GM23338 (cell line): ENCODE data around the gene ZNF286A. TPM values are rescaled to one million over a fixed set of nuclear protein-coding genes. Genes with fewer than 3 reads are reported as not detected.
"Not testable (repeated sequence)": the region's sequence is repeated elsewhere in the genome, so short reads cannot be mapped to it uniquely, and the experiment has no call there.

Experiments used
- ATAC-seq: fragments of 200-7000 bp; cut with Tn5 transposase; 3 replicates; pipeline ENCODE4 v1.9.1; 2020
- DNase-seq: peaks from one replicate; pipeline ENCODE4 v3.0.0-alpha.2; 2015; ENCODE audit warnings: low spot score
- H2AFZ ChIP-seq: fragments of 200-600 bp; sonication (generic); 2 replicates; pipeline ENCODE4 v1.8.0; 2016; ENCODE audit warnings: antibody characterized with exemption, mild to moderate bottlenecking, moderate library complexity
- H3F3A ChIP-seq: fragments of 200-600 bp; sonication (generic); replicated peaks from 2 replicates; pipeline ENCODE4 v1.8.0; 2017; ENCODE audit warnings: antibody characterized with exemption, mixed run types, low read depth
- H3K27ac ChIP-seq: fragments of 200-600 bp; sonication (generic); 2 replicates; pipeline ENCODE4 v1.6.1; 2016; ENCODE audit warnings: low read depth
- H3K27me3 ChIP-seq: fragments of 200-600 bp; sonication (generic); 2 replicates; pipeline ENCODE4 v1.8.0; 2016; ENCODE audit warnings: mild to moderate bottlenecking, mixed run types, moderate library complexity; ENCODE audit not compliant: insufficient read depth
- H3K36me3 ChIP-seq: fragments of 200-600 bp; sonication (generic); 2 replicates; pipeline ENCODE4 v1.8.0; 2016; ENCODE audit warnings: mild to moderate bottlenecking; ENCODE audit not compliant: insufficient read depth
- H3K4me1 ChIP-seq: fragments of 200-600 bp; sonication (generic); 2 replicates; pipeline ENCODE4 v1.8.0; 2016; ENCODE audit warnings: mild to moderate bottlenecking, moderate library complexity; ENCODE audit not compliant: insufficient read depth
- H3K4me2 ChIP-seq: fragments of 200-600 bp; sonication (generic); 2 replicates; pipeline ENCODE4 v1.7.1; 2017; ENCODE audit warnings: mixed run types
- H3K4me3 ChIP-seq: fragments of 200-600 bp; sonication (generic); 2 replicates; pipeline ENCODE4 v1.6.1; 2016; ENCODE audit warnings: mixed run types
- H3K79me2 ChIP-seq: fragments of 200-600 bp; sonication (generic); replicated peaks from 2 replicates; pipeline ENCODE4 v1.8.0; 2017; ENCODE audit warnings: mild to moderate bottlenecking; ENCODE audit not compliant: insufficient read depth
- H3K9me2 ChIP-seq: fragments of 200-600 bp; sonication (generic); 2 replicates; pipeline ENCODE4 v1.8.0; 2017; ENCODE audit not compliant: insufficient read depth
- H4K20me1 ChIP-seq: fragments of 200-600 bp; sonication (generic); replicated peaks from 2 replicates; pipeline ENCODE4 v1.8.0; 2017; ENCODE audit warnings: mild to moderate bottlenecking; ENCODE audit not compliant: insufficient read depth
- H3K27ac Mint-ChIP-seq: 2 replicates; pipeline ENCODE4 v1.8.0; 2020; ENCODE audit warnings: inconsistent platforms, mild to moderate bottlenecking, moderate library complexity, mixed read lengths
- H3K27me3 Mint-ChIP-seq: 3 replicates; pipeline ENCODE4 v1.8.0; 2022; ENCODE audit warnings: low read depth, mild to moderate bottlenecking, moderate library complexity, mixed read lengths, inconsistent platforms; ENCODE audit not compliant: insufficient read depth, poor library complexity
- H3K36me3 Mint-ChIP-seq: 3 replicates; pipeline ENCODE4 v1.8.0; 2021; ENCODE audit warnings: low read depth, mild to moderate bottlenecking, inconsistent platforms, moderate library complexity, mixed read lengths
- H3K4me1 Mint-ChIP-seq: 3 replicates; pipeline ENCODE4 v1.8.0; 2020; ENCODE audit warnings: mild to moderate bottlenecking, inconsistent platforms, mixed read lengths
- H3K4me3 Mint-ChIP-seq: 3 replicates; pipeline ENCODE4 v1.8.0; 2021; ENCODE audit warnings: moderate library complexity, mild to moderate bottlenecking, inconsistent platforms, mixed read lengths
- H3K9me3 Mint-ChIP-seq: 3 replicates; pipeline ENCODE4 v1.8.0; 2020; ENCODE audit warnings: moderate library complexity, mild to moderate bottlenecking, inconsistent platforms, mixed read lengths
- ETS1 ChIP-seq: IDR thresholded peaks from 2 replicates; pipeline ENCODE4 v1.6.1; 2016; ENCODE audit warnings: antibody characterized with exemption
- JUNB ChIP-seq: IDR thresholded peaks from one replicate; pipeline ENCODE4 v1.6.1; 2016; ENCODE audit warnings: antibody characterized with exemption; ENCODE audit not compliant: unreplicated experiment
- POLR2AphosphoS5 ChIP-seq: IDR thresholded peaks from 2 replicates; pipeline ENCODE4 v1.6.1; 2016; ENCODE audit warnings: antibody characterized with exemption, low read depth
- STAT1 ChIP-seq: IDR thresholded peaks from one replicate; pipeline ENCODE4 v1.6.1; 2016; ENCODE audit warnings: antibody characterized with exemption; ENCODE audit not compliant: unreplicated experiment
- ZNF462 ChIP-seq: fragments of 250-450 bp; sonication (Bioruptor Pico); IDR thresholded peaks from 2 replicates; pipeline ENCODE4 v1.5.0; 2020; ENCODE audit warnings: mild to moderate bottlenecking, moderate library complexity
- long read RNA-seq: library from polyadenylated mRNA; unstranded; transcript quantifications from one replicate; pipeline ENCODE4 v2.0.0, GENCODE V29; 2020; ENCODE audit not compliant: unreplicated experiment
- polyA plus RNA-seq: library from polyadenylated mRNA; unstranded; fragments of >200 nt; fragmentation: Nextera tagmentation; extraction: Ambion mirVana; gene quantifications from 2 replicates; pipeline ENCODE4 v1.2.1, GENCODE V29; 2016
- total RNA-seq: library from RNA; depleted of rRNA; stranded (reverse); fragments of >200 nt; shearing (Covaris generic); gene quantifications from 2 replicates; pipeline ENCODE4 v1.2.3, GENCODE V29; 2014; rRNA removed

ZNF286A gene
- total RNA-seq (91.6 and 93.4 TPM in 2 replicates), polyA plus RNA-seq (42.3 and 44.8 TPM in 2 replicates)
- long read RNA-seq, full-length matches to known transcripts = 11 of 13 reads
- long read RNA-seq, partial matches to known transcripts = 2 of 13 reads
- long read RNA-seq, other reads (novel, unspliced or antisense) = 0 of 13 reads

- DNase-seq = peak; percentile 100
Observed at GRCh38 chr17:15699413-15699924, at the start of gene ZNF286A. TSS of gene ZNF286A (plus strand) at chr17:15699752. CDS start at chr17:15700330, 578 bp downstream.

GRCh38 chr17:15649861-15650421, 49.6 kb upstream of the ZNF286A start:
- Histone ChIP-seq H2AFZ (no peak overlapping the region), H3F3A (0 out of 2 replicates have a peak, but pooled peaks cover 1% of the 10 kb centered on the region), H3K4me1 (peaks cover 10% of the 10 kb centered on the region), H3K79me2 (no peaks in the 10 kb centered on the region), H3K27me3 (no peaks in the 10 kb centered on the region), H3K4me2 (no peak overlapping the region), H3K9me2 (no peaks in the 10 kb centered on the region), H3K27ac (no peak overlapping the region), H4K20me1 (0 out of 2 replicates have a peak, but pooled peaks cover 2% of the 10 kb centered on the region), H3K4me3 (no peak overlapping the region), H3K36me3 (no peaks in the 10 kb centered on the region)
- Mint-ChIP-seq H3K27ac (no peak overlapping the region), H3K4me1 (peaks cover 40% of the 10 kb centered on the region), H3K9me3 (no peaks in the 10 kb centered on the region), H3K27me3 (peaks cover 11% of the 10 kb centered on the region), H3K4me3 (no peak overlapping the region), H3K36me3 (peaks cover 14% of the 10 kb centered on the region; the same call in 2 of the 3 replicates)
- ATAC-seq (no peak), DNase-seq (no peak)
- no peak for TF ChIP-seq ZNF462 (CRISPR knock-in tag)
- TF ChIP-seq JUNB = no peak
- TF ChIP-seq STAT1 = no peak

More at GRCh38 chr17:15699413-15699924, at the start of gene ZNF286A:
- not testable (repeated sequence) for H2AFZ ChIP-seq, H3K79me2 ChIP-seq, H3F3A ChIP-seq, H3K4me1 ChIP-seq, H3K36me3 ChIP-seq, H3K9me2 ChIP-seq, H3K27me3 Mint-ChIP-seq, H3K9me3 Mint-ChIP-seq, H4K20me1 ChIP-seq, H3K27ac ChIP-seq, H3K27me3 ChIP-seq, H3K4me1 Mint-ChIP-seq
- ATAC-seq = peak; percentile 96
- H3K4me3 ChIP-seq = peak within 1 kb of the TSS; percentile 57
- Mint-ChIP-seq H3K4me3 (peak within 1 kb of the TSS; percentile 86), H3K36me3 (peaks cover 32% of the 10 kb centered on the region), H3K27ac (peak within 1 kb of the TSS; percentile 80)
- TF ChIP-seq POLR2AphosphoS5 = peak; percentile 78
- peak; percentile 73 for TF ChIP-seq ETS1
- H3K4me2 ChIP-seq = peak within 1 kb of the TSS; percentile 79
